ENCODE measurements around the gene OTOA.

- TF ChIP-seq CTCF (IDR thresholded peaks at IDR 0.05; ENCODE audit: low read length), result peak; percentile 38; the same call in 1 of the 2 replicates
- TF ChIP-seq EZH2 (IDR thresholded peaks at IDR 0.05; ENCODE audit: borderline replicate concordance, low read length), result no peak
These were observed 48.9 kb upstream of the OTOA start for GRCh38 chr16:21614896-21615295.

Data from OCI-LY1 (cell line).